C4-2B (cell line): ENCODE results near the gene DHRS1.

Experiments
- H3K27ac ChIP-seq: fragments of 450-650 bp; 2 replicates; pipeline ENCODE4 v1.5.1; 2017
- ZFX ChIP-seq: fragments of 450-650 bp; IDR thresholded peaks from 2 replicates; pipeline ENCODE4 v1.6.1; 2017
- TF ChIP-seq, protein P1 (sequence below): fragments of 450-650 bp; conservative IDR thresholded peaks from 2 replicates; pipeline ENCODE4 v1.5.1; 2017; ENCODE audit warnings: mild to moderate bottlenecking

Gene DHRS1

DNA sequence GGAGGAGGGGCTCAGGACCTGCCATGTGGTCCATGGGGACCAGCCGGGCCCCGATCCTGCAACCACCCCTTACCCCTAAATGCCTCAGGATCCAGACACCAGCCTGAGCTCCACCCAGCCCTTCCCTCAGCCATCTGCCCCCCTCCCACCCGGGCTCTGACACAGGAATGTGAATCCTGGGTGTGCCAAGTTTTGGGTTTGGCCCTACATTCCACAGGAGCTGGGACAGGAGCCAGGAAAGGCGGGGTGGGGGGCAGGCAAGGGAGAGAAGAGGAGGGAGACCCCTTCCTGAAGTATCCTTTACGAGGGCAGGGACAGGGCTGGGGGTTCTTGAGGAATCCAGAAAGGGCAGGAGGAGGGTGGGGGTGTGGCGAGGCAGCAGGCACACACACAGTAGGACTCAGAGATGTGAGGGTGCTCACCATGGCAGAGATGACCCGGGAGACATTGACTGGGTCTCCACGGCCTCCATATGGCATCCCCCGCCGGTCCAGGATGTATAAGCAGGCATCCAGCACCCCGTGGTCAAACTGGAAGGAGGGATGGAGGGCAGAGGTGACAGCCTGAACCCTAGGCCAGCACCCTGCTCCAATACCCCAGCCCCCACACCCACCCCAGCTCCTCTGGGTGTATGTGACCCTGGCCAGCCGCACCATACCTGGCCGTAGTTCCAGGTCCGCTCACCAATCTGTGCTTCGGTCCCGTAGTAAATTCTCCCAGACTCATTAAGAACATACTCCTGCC is 40.1 kb downstream of the DHRS1 start:
- H3K27ac ChIP-seq, result no peak overlapping the region
- TF ChIP-seq, protein P1, sequence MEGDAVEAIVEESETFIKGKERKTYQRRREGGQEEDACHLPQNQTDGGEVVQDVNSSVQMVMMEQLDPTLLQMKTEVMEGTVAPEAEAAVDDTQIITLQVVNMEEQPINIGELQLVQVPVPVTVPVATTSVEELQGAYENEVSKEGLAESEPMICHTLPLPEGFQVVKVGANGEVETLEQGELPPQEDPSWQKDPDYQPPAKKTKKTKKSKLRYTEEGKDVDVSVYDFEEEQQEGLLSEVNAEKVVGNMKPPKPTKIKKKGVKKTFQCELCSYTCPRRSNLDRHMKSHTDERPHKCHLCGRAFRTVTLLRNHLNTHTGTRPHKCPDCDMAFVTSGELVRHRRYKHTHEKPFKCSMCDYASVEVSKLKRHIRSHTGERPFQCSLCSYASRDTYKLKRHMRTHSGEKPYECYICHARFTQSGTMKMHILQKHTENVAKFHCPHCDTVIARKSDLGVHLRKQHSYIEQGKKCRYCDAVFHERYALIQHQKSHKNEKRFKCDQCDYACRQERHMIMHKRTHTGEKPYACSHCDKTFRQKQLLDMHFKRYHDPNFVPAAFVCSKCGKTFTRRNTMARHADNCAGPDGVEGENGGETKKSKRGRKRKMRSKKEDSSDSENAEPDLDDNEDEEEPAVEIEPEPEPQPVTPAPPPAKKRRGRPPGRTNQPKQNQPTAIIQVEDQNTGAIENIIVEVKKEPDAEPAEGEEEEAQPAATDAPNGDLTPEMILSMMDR, result no peak
- no peak for TF ChIP-seq ZFX

DNA sequence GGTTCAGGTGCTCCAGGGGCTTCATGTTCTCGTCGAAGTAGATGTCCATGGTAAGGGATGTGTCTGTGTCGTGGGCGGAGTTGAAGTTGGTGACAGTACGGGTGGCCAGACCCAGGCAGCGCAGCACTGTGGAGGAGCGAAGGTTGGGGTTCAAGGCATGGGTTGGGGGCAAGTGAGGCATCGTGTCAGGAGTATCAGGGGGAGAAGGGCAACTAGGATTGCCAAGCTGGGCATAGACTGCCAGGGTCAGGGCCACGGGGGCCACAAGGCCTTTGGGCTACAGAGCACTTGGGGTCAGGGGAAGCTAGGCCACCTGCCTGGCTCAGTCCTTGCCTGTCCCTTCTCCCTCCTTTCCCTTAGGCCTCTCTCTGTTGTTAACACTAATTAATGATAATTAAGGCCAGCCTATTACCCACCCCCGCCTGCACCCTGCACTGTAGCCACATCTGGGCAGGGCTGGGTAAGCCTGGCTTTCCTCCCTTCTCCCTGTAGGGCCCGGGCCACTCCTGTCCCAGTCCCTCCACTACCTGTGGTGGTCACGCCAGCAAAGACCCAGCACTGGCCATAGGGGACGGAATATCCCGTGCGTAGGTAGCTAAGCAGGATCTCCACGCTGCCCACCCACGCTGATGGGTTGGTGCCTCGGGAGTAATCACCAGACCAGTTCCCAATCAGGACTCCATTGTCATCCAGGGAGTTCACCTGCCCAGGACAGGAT is 40.9 kb downstream of the DHRS1 start:
- H3K27ac ChIP-seq, result no peak overlapping the region
- no peak for TF ChIP-seq ZFX
- TF ChIP-seq, protein P1, result no peak

DNA sequence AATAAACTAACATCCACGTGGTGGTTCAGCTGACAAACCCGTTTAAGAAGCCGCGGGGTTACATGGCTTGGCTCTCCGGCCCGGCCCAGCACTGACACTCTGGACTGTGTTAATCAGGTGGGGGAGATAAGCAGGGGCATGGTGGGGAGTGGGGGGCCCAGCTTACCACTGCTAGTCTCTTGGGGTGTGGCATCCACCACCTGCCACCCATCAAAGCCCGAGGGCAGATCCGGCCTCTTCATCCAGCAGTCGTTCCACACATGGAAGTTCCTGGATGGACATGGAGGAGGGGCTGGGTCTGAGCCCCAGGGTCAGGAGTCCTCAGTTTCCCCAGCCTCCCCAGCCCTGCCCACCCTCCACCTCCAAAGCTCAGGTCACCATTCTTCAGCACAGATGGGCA is 41.5 kb downstream of the DHRS1 start:
- no peak for TF ChIP-seq ZFX
- TF ChIP-seq, protein P1, result no peak
- H3K27ac ChIP-seq, result no peak overlapping the region

DNA sequence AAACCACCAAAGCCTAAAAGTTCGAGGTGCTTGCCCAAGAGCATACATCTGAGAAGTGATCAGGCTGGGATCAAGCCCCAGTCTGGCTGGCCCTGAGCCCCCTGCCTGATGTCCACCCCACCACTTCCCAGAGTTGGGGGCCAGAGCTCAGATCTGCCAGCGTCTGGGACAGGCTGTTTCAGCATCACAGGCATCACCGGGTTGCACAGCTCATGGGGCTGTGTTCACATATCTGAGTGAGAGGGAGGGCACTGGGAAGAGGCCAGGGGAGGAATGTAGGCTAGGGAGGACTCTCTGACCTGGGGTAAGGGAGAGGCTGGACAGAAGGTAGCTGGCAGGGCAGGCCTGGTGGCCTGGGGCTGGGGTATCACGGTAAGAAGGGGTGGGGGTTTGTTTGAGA is 42.6 kb downstream of the DHRS1 start:
- no peak overlapping the region for H3K27ac ChIP-seq
- TF ChIP-seq ZFX, result no peak
- TF ChIP-seq, protein P1, result no peak

DNA sequence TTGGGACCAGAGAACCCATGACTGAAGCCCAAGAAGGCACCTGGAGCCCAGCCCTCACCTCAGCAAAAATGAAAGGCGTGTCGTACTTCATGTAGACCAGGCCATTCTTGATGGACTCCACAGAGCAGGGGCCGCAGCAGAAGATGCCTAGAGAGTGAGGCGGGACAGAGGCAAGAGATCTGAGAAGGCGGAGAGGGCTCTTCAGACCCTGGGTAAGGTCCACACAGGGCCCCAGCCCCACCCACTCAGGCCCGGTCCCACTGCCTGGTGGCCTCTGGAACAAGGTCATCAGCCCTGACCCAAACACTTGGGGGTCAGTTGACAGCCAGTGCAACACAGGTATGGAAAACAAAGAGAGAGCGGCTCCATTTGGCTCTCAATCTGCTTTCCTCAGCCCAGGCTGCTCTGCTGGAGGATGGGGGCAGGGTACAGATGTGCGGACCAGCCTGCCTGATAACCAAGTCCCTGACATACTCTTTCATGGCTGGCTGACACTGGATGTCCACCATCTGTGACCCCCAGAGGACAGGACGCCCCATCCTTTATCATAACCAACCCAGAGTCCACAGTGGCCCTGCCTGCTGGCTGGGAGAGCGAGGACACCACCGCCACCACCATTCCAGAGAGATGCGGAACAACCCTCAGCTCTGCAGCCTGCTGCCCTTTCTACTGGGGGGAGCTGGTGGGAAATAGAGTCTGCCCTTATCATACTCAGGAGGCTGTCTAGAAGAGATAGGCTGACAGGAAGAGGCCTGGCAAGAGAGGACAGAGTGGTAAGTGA is 43.5 kb downstream of the DHRS1 start:
- TF ChIP-seq, protein P1, result no peak
- TF ChIP-seq ZFX, result no peak
- no peak overlapping the region for H3K27ac ChIP-seq

DNA sequence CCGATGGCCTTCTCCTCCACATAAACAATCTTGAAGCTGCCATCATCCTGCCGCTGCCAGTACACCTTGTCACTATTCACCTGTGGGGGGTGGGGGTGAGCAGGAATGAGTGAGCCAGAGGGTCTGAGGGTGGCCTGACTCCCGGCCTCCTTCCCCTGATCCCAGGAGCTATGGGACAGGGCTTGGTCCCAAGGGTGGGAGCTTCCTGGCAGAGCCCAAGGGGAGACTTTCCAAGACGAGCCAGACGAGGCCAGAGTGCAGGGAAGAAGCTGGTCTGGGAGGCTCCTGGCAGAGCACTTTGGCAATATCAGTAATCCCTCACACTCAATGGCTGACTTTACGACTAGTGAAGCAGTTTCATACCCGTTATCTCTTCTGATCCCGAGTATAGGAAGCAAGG is 44.1 kb downstream of the DHRS1 start:
- no peak overlapping the region for H3K27ac ChIP-seq

More for the DNA sequence above, 44.1 kb downstream of the DHRS1 start:
- TF ChIP-seq, protein P1, result no peak
- no peak for TF ChIP-seq ZFX
